H9 (cell line): Measurements from ENCODE around the gene PARD3. TPM values are rescaled to one million over a fixed set of nuclear protein-coding genes. Genes with fewer than 3 reads are reported as not detected.

ENCODE experiments used
- DNase-seq: peaks from one replicate; pipeline ENCODE4 v3.0.0-alpha.2; 2017
- H2AFZ ChIP-seq: one replicate; pipeline ENCODE4 v1.6.1; 2013; ENCODE audit warnings: mild to moderate bottlenecking, low read length, control low read depth, moderate library complexity
- H2AK5ac ChIP-seq: 2 replicates; pipeline ENCODE4 v1.6.1; 2013; ENCODE audit warnings: low read length, control low read depth, mixed read lengths; ENCODE audit not compliant: insufficient read length
- H2BK120ac ChIP-seq: one replicate; pipeline ENCODE4 v1.6.1; 2013; ENCODE audit warnings: low read depth, mild to moderate bottlenecking, low read length, control low read depth, inconsistent platforms; ENCODE audit not compliant: poor library complexity, severe bottlenecking
- H2BK12ac ChIP-seq: 2 replicates; pipeline ENCODE4 v1.6.1; 2013; ENCODE audit warnings: low read length, control low read depth, mixed read lengths, low read depth; ENCODE audit not compliant: insufficient read length
- H2BK15ac ChIP-seq: 2 replicates; pipeline ENCODE4 v1.6.1; 2013; ENCODE audit warnings: low read depth, low read length, control low read depth
- H2BK20ac ChIP-seq: one replicate; pipeline ENCODE4 v1.6.1; 2013; ENCODE audit warnings: low read depth, mild to moderate bottlenecking, low read length, control low read depth, inconsistent platforms; ENCODE audit not compliant: poor library complexity, severe bottlenecking
- H2BK5ac ChIP-seq: 2 replicates; pipeline ENCODE4 v1.6.1; 2013; ENCODE audit warnings: low read length, control low read depth, mixed read lengths; ENCODE audit not compliant: insufficient read length
- H3K14ac ChIP-seq: 2 replicates; pipeline ENCODE4 v1.6.1; 2013; ENCODE audit warnings: low read length, control low read depth; ENCODE audit not compliant: insufficient read depth
- H3K18ac ChIP-seq: 2 replicates; pipeline ENCODE4 v1.6.1; 2013; ENCODE audit warnings: low read depth, mild to moderate bottlenecking, mixed read lengths, low read length, control low read depth; ENCODE audit not compliant: insufficient read length
- H3K23ac ChIP-seq: 2 replicates; pipeline ENCODE4 v1.6.1; 2013; ENCODE audit warnings: low read length, control low read depth, mixed read lengths, low read depth; ENCODE audit not compliant: insufficient read length
- H3K23me2 ChIP-seq: 2 replicates; pipeline ENCODE4 v1.6.1; 2013; ENCODE audit warnings: low read depth, mild to moderate bottlenecking, mixed read lengths, low read length, control low read depth; ENCODE audit not compliant: insufficient read length, poor library complexity, severe bottlenecking
- H3K27ac ChIP-seq: 2 replicates; pipeline ENCODE4 v1.5.1; 2013; ENCODE audit warnings: low read length, control low read depth, mixed read lengths, low read depth; ENCODE audit not compliant: insufficient read length
- H3K27me3 ChIP-seq: 2 replicates; pipeline ENCODE4 v1.6.1; 2013; ENCODE audit warnings: low read length, control low read depth, inconsistent platforms; ENCODE audit not compliant: insufficient read depth
- H3K4ac ChIP-seq: 2 replicates; pipeline ENCODE4 v1.6.1; 2013; ENCODE audit warnings: low read depth, mild to moderate bottlenecking, control low read depth, inconsistent platforms, low read length, moderate library complexity
- H3K4me1 ChIP-seq: 2 replicates; pipeline ENCODE4 v1.6.1; 2013; ENCODE audit warnings: low read length, control low read depth, inconsistent platforms; ENCODE audit not compliant: insufficient read depth
- H3K4me2 ChIP-seq: 2 replicates; pipeline ENCODE4 v1.6.1; 2013; ENCODE audit warnings: low read length, control low read depth, mixed read lengths; ENCODE audit not compliant: insufficient read length, insufficient read depth
- H3K56ac ChIP-seq: 2 replicates; pipeline ENCODE4 v1.6.1; 2013; ENCODE audit warnings: low read depth, mild to moderate bottlenecking, mixed read lengths, low read length, control low read depth; ENCODE audit not compliant: insufficient read length
- H3K79me1 ChIP-seq: 2 replicates; pipeline ENCODE4 v1.6.1; 2013; ENCODE audit warnings: low read depth, mild to moderate bottlenecking, moderate library complexity, low read length, control low read depth, inconsistent platforms; ENCODE audit not compliant: insufficient read depth, poor library complexity, severe bottlenecking
- H3K79me2 ChIP-seq: 2 replicates; pipeline ENCODE4 v1.6.1; 2013; ENCODE audit warnings: low read length, control low read depth, inconsistent platforms; ENCODE audit not compliant: insufficient read depth
- H3K9ac ChIP-seq: 2 replicates; pipeline ENCODE4 v1.6.1; 2013; ENCODE audit warnings: low read length, control low read depth, mixed read lengths; ENCODE audit not compliant: insufficient read length; ENCODE audit errors: extremely low read depth
- H3K9me3 ChIP-seq: one replicate; pipeline ENCODE4 v1.6.1; 2013; ENCODE audit warnings: low read depth, low read length, inconsistent platforms; ENCODE audit not compliant: control insufficient read depth
- H3T11ph ChIP-seq: one replicate; pipeline ENCODE4 v1.6.1; 2013; ENCODE audit warnings: mild to moderate bottlenecking, low read length, control low read depth, inconsistent platforms
- H4K20me1 ChIP-seq: one replicate; pipeline ENCODE4 v1.6.1; 2013; ENCODE audit not compliant: control insufficient read depth, insufficient read length, insufficient read depth
- H4K5ac ChIP-seq: 2 replicates; pipeline ENCODE4 v1.6.1; 2013; ENCODE audit warnings: low read depth, mild to moderate bottlenecking, mixed read lengths, low read length, control low read depth; ENCODE audit not compliant: insufficient read length
- H4K8ac ChIP-seq: replicated peaks from 2 replicates; pipeline ENCODE4 v1.6.1; 2013; ENCODE audit warnings: low read length, control low read depth, mixed read lengths, low read depth; ENCODE audit not compliant: insufficient read length
- H4K91ac ChIP-seq: 2 replicates; pipeline ENCODE4 v1.6.1; 2013; ENCODE audit warnings: low read depth, mild to moderate bottlenecking, moderate library complexity, mixed read lengths, low read length, control low read depth; ENCODE audit not compliant: insufficient read length
- H3K27ac Mint-ChIP-seq, 3 experiments: 2 replicates in 2 of 3; 3 replicates in 1 of 3; pipeline ENCODE4 v1.8.0; 2020 to 2021; ENCODE audit warnings: mixed read lengths in 3 of 3, mild to moderate bottlenecking in 1 of 3, moderate library complexity in 1 of 3
- H3K27me3 Mint-ChIP-seq: 2 replicates; pipeline ENCODE4 v1.8.0; 2021; ENCODE audit warnings: low read depth, mild to moderate bottlenecking, moderate library complexity, mixed read lengths
- H3K36me3 Mint-ChIP-seq, 3 experiments: 2 replicates in 2 of 3; 3 replicates in 1 of 3; pipeline ENCODE4 v1.8.0; 2020 to 2021; ENCODE audit warnings: low read depth in 3 of 3, mixed read lengths in 3 of 3; ENCODE audit not compliant: insufficient read depth in 1 of 3
- H3K4me1 Mint-ChIP-seq, 2 experiments: 2 replicates each; pipeline ENCODE4 v1.8.0; 2020; ENCODE audit warnings: mixed read lengths in 2 of 2
- H3K4me3 Mint-ChIP-seq, 2 experiments: 2 replicates in 1 of 2; 3 replicates in 1 of 2; pipeline ENCODE4 v1.8.0; 2020 to 2021; ENCODE audit warnings: mild to moderate bottlenecking in 2 of 2, mixed read lengths in 2 of 2, moderate library complexity in 1 of 2
- H3K9me3 Mint-ChIP-seq, 2 experiments: 2 replicates in 1 of 2; 3 replicates in 1 of 2; pipeline ENCODE4 v1.8.0; 2020; ENCODE audit warnings: mild to moderate bottlenecking in 2 of 2, mixed read lengths in 2 of 2, moderate library complexity in 1 of 2
- CTCF ChIP-seq: fragments of 200-600 bp; sonication (generic); conservative IDR thresholded peaks from 3 replicates; pipeline ENCODE4 v1.8.0; 2021; ENCODE audit warnings: antibody characterized with exemption, mild to moderate bottlenecking
- WGBS: extraction: QIAGEN DNeasy Blood & Tissue Kit; methylation state at CpG from one replicate; pipeline ENCODE4 v1.1.7; 2013; ENCODE audit warnings: missing lambda C conversion rate, low lambda C conversion rate, mixed read lengths; ENCODE audit not compliant: insufficient read length; ENCODE audit errors: extremely low coverage; 5-methylcytosine and 5-hydroxymethylcytosine counted together
- total RNA-seq: library from RNA; stranded (reverse); gene quantifications from 2 replicates; pipeline ENCODE4 v1.2.1, GENCODE V29; 2021

PARD3 gene
- total RNA-seq, 1 experiment from 2014 or later, result 44.7 TPM

- H4K91ac ChIP-seq, result no peak overlapping the region
- Mint-ChIP-seq H3K9me3 (0 out of 5 replicates have a peak, but pooled peaks cover 0 to 2% of the 10 kb centered on the region in 2 experiments), H3K4me3 (no peak overlapping the region), H3K27me3 (no peaks in the 10 kb centered on the region), H3K27ac (peak overlapping the region in 2 of 3 experiments; percentile 42 to 80; a peak in 4 of 7 replicates), H3K36me3 (no peaks in the 10 kb centered on the region), H3K4me1 (peaks cover 24 to 28% of the 10 kb centered on the region in 2 experiments)
- H3K4me1 ChIP-seq, result peaks cover 5% of the 10 kb centered on the region; the same call in 1 of the 2 replicates
- no peak overlapping the region for H4K5ac ChIP-seq
- peaks cover 12% of the 10 kb centered on the region; the same call in 1 of the 2 replicates for H3K79me2 ChIP-seq
- no peaks in the 10 kb centered on the region for H3K23me2 ChIP-seq
- H3K56ac ChIP-seq, result no peak overlapping the region
- no peak overlapping the region for H4K8ac ChIP-seq
- no peak overlapping the region for H3K4me2 ChIP-seq
- H2BK20ac ChIP-seq, result no peak overlapping the region
- H3K79me1 ChIP-seq, result peaks cover 3% of the 10 kb centered on the region
- H2BK12ac ChIP-seq, result no peak overlapping the region
- no peak overlapping the region for H2BK5ac ChIP-seq
- DNase-seq, result no peak
- no peak overlapping the region for H3K18ac ChIP-seq
- no peak overlapping the region for H3K14ac ChIP-seq
- no peak overlapping the region for H2BK15ac ChIP-seq
- H3K9ac ChIP-seq, result no peak overlapping the region
- H3K23ac ChIP-seq, result no peak overlapping the region
- H2AK5ac ChIP-seq, result no peak overlapping the region
- no peaks in the 10 kb centered on the region for H3K27me3 ChIP-seq
- H2BK120ac ChIP-seq, result no peak overlapping the region
- H3K27ac ChIP-seq, result no peak overlapping the region
- no peaks in the 10 kb centered on the region for H4K20me1 ChIP-seq
- no peaks in the 10 kb centered on the region for H3K9me3 ChIP-seq
- no peak overlapping the region for H2AFZ ChIP-seq
- no peak for TF ChIP-seq CTCF
- no peak overlapping the region for H3T11ph ChIP-seq
- H3K4ac ChIP-seq, result no peak overlapping the region
- WGBS, result no CpG with 5 or more reads among the region's 5 CpGs
Observed at GRCh38 chr10:34753014-34753757, 61.9 kb downstream of the PARD3 start.
